ENCODE results near the gene TMOD3. TPM values are rescaled to one million over a fixed set of nuclear protein-coding genes. Genes with fewer than 3 reads are reported as not detected.
"Not testable (repeated sequence)": the region's sequence is repeated elsewhere in the genome, so short reads cannot be mapped to it uniquely, and the experiment has no call there.

The TMOD3 gene
- 40.9 TPM for total RNA-seq
- long read RNA-seq, full-length matches to known transcripts: 20 of 36 reads
- long read RNA-seq, partial matches to known transcripts: 6 of 36 reads
- long read RNA-seq, other reads (novel, unspliced or antisense): 10 of 36 reads

DNA sequence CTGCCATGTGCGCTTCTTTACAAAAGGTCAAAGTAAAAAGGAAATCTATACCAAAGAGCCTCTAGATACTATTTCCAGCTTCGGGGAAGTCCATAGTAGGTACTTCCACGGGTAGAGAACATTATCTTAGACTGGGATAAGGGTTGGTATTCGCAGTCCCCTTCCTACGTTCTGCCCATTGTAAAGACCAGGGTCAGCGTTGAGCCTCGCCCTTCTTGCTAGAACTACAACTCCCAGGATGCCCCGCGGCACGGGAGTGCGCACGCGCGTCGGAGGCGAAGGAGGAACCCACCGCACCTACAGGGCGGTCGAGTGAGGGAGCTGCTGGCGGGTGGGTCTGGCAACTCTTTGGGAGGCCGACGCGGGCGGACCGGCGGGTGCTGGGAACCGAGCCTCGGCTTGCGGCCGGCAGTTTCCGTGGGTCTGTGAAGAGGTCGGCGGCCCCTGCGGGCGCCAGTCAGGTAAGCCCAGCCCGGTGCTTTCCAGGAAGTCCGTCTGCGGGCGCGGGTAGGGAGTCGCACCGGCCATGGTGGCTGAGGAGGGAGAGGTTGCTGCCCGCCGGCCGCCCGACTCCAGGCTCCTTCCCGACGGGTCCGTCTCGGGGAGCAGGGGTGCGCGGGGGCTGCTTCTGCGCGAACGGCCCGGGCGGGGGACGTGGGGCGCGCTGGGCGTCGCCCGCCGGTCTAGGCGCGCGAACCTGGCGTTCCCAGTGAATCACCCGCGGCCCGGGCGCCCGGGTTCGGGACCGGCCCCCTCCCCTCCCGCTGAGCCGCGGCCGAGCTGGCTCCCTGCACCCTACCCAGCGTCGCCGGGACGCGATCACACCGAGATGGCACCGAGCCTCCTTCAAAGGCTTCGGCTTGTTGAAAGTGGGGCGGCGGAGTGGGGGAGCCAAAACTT, at the start of gene TMOD3:
Gene TMOD3 (plus strand): TSS at position 278 of the 900 bp plus-strand sequence. CDS start 33,232 bp downstream, outside the sequence.
- DNase-seq (ENCODE audit: low spot score): peak; percentile 99

DNA sequence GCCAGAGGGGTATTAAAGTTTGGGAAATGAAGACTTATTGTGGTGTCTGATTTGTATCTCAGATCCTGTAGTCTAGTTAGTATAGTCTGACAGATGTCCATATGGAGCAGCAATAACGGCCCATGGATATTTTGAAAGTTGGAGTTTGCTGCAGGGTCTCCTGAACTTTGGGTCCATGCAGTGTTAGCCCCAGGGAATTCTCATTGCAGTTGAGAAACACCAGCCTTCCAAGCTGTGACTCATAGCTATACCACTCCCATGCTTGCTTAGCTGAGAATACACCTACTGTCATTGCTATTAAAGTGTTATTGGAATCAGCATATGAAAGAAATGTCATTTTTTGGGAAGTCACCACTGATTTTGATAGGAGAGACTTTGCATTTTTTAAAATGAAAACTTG, 48.8 kb upstream of the TMOD3 start:
- DNase-seq (ENCODE audit: low spot score): no peak

DNA sequence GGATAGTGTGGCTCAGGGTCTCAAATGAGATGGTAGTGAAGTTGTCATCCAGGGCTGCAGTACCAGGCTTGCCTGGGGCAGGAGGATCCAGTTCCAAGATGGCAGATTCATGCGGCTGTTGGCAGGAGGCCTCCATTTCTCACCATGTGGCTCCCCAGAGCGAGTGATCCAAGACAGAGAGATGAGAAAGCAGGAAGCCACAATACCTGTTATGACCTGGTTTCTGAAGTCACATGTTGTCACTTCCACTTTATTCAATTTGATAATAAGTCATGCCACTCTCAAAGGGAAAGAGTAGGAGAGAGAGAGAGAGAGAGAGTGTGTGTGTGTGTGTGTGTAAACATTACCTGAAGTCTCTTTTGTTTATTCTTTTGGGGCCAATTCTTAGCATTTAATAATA, 47.9 kb upstream of the TMOD3 start:
- DNase-seq (ENCODE audit: low spot score): no peak

DNA sequence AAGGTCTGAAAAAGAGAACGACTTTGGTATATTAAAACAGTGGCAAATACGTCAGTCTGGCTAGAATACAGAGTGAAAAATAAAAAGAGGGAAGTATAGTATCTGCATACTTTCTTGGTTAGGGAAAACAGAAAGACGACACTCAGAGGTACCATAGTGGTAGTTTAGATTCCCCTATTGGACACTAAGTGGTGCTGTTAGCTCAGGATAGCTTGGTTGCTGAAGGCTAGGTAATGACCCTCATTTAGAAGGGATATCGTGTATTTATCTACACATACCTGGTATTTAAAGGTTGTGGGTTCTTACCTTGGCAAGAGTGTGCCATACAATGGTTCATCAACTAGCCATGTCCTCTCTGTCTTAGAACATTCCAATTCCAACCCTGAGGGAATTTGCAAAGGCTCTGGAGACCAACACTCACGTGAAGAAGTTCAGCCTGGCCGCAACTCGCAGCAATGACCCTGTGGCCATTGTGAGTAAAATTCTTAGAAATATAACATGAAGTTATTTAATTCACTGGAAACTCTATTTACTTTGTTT, 47.0 kb upstream of the TMOD3 start:
- DNase-seq (ENCODE audit: low spot score): no peak

DNA sequence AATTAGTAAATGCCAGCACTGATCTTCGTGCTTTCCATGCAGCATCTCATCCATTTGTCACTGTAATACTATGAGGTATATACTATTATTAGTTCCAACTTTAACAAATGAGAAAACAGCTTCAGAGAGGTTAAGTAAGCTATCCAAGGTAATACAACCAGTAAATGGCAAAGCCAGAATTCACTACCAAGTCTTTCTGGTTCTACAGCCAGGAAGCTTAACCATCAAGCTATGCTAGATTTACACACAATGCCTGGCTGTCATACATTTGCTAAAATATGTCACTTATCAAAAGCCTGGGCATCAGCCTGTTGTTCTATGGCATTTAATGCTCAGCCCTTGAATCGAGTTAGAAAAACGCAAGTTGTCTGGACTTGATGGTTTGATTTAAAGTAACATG, 45.5 kb upstream of the TMOD3 start:
- DNase-seq (ENCODE audit: low spot score): no peak

DNA sequence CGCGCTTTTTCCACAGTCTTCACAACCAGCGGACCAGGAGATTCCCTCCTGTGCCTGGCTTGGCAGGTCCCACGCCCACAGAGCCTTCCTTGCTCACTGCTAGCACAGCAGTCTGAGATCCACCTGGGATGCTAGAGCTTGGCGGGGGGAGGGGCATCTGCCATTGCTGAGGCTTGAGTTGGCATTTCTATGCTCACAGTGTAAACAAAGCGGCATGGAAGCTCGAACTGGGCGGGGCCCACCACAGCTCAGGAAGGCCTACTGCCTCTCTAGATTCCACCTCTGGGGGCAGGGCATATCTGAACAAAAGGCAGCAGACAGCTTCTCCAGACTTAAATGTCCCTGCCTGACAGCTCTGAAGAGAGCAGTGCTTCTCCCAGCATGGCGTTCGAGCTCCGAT, 42.3 kb upstream of the TMOD3 start:
- not testable (repeated sequence) for DNase-seq (ENCODE audit: low spot score)

DNA sequence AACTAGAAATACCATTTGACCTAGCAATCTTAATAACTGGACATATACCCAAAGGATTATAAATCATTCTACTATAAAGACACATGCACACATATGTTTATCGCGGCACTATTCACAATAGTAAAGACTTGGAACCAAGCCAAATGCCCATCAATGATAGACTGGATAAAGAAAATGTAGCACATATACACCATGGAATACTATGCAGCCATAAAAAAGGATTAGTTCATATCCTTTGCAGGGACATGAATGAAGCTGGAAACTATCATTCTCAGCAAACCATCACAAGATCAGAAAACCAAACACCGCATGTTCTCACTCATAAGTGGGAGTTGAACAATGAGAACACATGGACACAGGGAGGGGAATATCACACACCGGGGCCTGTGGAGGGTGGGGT, 37.0 kb upstream of the TMOD3 start:
- DNase-seq (ENCODE audit: low spot score): not testable (repeated sequence)

DNA sequence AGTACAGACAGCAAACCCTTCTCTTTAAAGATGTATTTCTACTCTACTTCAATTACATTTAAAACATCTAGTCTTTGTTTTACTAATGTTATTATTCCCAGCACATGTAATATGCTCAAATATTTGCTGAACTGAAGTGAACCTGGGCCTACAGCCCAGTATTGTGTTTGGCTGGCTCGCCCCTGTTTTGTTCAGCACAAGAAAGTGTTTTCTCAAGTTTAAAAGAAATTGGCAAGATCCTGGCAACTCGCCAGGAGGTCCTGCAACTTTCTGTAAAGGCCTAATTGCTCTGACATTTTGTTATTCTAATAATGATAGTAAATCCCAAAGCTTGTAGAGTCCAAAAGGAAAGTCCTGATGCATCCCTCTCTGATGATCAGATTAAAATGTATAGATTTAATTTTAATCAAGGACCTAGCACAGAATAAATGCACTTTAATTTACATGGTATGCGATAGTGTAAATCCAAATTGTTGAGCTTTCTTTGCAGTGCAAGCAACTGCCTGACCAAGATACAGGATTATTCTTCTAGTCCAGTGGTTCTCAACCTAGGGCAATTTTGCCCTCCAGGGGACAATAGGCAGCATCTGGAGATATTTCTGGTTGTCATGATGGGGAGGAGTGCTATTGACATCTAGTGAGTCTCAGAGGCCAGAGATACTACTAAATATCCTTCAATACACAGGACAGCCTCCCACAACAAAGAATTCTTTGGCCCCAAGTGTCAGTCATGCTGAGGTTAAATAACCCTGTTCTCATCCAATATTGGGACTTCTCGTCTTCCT, 35.7 kb upstream of the TMOD3 start:
- no peak for DNase-seq (ENCODE audit: low spot score)

DNA sequence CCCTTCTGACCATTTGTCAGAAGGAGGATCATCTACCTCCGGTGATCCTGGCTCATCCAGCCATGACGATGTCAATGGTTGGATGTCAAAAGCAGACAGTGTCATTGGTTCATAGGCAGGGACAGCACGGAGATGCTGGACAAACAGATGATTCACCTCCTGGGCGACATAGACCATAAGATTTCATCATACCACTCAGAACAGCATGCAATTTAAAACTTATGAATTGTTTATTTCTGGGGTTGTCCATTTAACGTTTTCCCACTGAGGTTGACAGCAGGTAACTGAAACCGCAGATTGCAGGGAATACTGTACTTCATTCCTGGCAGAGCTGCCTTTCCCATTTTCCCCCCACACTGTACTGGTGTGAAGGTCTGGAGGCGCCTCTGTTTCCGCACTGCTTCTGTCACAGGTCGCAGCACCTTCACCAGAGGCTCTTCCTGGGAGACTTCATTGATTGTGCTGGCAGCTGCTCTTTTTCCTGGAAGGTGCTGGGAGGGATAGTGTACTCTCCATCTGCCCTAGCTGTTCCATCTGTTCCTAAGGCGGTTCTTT, 32.5 kb upstream of the TMOD3 start:
- DNase-seq (ENCODE audit: low spot score): no peak

DNA sequence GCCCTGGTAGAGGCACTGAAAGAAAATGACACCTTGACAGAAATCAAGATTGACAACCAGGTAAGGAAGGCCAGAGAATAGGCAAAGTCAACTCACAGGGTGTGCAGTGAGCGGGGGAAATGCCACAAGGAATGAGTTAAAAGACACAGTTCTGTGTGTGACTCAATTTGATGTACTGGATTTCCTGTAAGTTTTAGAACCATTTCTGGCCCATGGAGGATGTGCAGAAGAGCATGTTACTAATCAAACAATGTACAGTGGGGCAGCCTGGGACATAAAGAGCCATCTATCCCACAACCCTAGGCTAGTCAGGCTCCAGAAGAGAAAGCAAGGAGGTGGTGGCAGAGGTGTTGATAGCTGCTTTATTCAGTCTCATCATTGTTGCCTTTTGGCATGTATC, 31.2 kb upstream of the TMOD3 start:
- DNase-seq (ENCODE audit: low spot score): no peak

DNA sequence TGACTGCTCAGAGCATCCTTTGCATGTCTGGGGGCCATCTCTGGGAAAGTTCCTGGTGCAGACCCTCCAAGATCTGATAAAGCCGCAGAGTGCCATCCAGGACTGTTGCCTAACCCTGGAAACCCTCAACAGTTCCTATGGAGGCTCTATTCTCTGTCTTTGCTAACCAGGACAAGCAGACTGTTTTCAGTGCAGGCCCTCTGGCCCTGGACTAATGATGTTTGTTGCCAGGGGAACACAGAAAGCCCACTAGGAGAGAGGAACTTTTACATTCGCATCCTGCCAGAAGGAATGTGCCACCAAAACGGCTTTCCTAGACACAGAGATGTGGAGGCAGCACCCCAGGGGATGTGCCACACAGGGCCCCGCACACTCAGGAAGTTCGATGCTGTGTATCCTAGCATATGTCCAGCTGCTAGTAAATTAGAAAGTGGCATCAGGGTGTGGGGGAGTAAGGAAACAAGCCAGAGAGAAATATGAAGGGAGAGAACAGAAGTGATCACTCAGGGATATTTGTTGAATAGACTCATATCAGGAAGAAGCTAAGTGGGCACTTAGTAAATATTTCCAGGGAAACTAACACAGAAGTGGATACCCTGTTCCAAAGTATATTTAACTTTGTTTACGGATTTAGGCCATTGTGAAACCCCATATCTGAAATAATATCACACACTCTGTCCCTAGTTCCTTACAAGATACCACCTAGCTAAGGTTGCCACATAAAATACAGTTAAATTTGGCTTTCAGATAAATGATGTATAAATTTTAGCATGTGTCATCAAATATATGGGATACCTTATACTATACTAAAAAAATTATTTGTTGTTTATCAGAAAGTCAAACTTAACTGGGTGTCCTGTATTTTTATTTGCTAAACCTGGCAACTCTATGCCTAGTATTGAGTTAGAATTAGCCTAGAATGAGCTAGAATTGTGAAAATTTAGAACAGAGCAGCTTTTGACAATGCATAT, 29.9 kb upstream of the TMOD3 start:
- no peak for DNase-seq (ENCODE audit: low spot score)

DNA sequence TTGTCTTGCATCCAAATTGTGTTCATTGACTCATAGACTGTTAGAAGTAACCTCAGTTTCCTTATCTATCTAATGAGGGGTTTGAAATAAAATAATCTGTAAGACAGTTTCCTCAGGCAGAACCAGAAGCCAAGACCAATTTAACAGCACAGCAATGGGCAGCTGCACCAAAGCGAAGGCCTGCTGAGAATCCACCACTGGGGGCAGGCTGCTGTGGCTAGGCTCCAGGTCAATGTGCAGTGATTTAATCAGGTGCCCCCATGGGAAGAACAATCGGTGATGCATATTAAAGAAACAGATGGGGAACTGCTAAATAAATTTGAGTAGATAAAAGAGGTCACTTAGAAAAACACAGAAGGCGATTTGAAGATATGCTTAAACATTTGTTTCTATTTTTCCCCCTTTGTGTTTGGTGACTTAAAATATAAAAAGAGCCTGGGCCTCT, 28.0 kb upstream of the TMOD3 start:
- no peak for DNase-seq (ENCODE audit: low spot score)

DNA sequence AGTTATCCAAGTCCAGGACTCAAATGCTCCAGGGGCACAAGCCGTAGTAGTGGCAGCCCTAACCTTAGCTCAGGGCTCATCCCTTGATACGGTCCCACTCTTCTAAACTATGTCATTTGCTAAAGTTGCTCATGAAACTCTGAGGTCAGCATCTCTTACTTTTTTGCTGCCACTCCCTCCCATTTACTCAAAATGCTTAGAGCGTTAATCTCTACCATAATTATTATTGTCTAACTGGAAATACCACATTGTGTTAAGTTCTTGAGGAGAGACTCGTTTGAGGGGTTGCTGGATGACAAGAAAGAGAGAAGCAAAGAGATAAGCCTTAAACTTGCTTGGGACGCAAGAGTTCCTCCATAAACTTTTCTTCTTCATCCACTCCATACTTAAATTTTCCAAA, 26.9 kb upstream of the TMOD3 start:
- no peak for DNase-seq (ENCODE audit: low spot score)

DNA sequence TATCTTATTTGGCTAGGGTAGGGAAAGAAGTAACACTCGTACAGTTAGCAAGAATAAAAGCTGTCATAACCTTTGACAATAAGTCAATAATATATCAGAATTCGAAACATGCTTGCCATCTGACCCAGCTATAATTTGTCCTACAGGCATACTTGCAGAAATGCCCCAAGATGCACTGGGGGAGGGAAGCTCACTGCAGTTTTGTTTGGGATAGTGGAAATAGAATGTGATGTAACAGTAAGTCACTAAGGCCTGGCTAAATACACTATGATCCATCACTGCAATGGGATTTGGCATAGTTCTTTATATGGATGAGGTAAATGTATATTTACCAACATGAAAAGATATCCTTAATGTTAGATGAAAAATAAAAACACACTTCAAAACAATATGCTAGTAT, 25.5 kb upstream of the TMOD3 start:
- DNase-seq (ENCODE audit: low spot score): no peak

DNA sequence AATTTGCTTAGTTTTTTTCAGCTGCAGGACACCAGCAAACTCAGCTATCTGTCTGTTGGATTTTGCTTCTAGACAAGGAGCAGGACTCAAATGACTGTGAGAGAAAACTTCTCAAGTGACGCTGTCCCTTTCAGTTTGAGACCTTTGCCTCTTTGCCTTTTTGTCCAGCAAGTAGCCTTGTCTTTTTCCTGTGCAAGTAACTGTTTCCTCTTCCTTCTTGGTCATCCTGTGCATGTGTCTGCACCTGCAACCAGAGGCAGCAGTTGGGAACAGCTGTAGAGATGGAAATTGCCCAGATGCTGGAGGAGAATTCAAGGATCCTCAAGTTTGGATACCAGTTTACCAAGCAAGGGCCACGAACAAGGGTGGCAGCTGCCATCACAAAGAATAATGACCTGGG, 23.3 kb upstream of the TMOD3 start:
- no peak for DNase-seq (ENCODE audit: low spot score)

DNA sequence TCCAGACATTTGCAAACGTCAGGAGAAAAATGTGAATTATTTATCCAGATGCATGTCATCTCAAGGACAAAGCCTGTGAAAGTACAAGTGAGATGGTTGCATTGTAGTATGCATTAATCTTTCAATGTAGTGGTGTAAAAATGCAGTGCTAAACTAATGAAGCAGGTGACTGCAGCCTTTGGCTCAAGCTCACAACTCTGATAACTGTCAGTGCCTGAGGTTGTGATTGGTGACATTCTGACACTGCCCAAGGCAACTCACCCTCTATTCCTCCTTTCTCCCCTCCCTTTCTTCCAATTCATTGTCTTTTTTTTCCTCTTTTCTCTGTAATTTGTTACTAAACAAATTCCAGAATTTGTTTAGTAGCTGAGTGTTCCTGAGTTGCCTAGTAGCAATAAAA, 20.0 kb upstream of the TMOD3 start:
- DNase-seq (ENCODE audit: low spot score): no peak

DNA sequence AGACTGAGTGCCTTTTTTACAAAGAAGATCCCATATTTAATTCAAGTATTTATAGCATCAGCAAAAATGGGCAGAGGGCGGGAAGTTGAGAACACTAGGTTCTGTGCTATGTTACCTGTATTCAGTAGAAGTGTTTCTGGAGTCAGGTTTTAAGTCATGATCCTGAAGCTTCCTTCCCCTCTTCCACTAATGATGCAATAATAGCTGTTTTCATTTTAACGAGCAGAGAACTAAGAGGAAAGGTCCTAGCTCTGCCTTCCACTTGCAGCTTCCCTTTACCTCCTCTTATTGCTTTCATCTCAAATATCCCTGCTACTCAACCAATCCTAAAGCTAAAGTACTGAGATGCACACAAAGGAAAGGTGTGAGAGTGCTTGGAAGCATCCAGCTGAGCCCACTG, 16.9 kb upstream of the TMOD3 start:
- DNase-seq (ENCODE audit: low spot score): no peak

DNA sequence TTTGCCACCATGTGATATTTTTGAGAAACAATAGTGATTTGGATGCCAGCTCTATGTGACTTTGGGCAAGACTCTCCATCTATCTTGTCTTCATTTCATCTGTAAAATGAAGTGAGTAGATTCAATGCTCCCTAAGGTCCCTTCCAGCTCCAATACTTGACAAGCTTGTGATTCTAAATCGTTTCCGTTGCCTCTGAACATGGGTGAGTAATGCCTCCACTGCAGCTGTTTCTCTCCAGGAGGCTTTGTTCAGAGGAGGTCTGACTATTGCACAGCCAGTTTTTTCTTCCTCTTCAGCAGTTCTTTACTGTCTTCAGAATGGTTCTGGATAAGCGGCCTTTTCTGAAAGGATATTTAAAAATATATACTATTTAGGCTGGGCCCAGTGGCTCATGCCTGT, 14.8 kb upstream of the TMOD3 start:
- no peak for DNase-seq (ENCODE audit: low spot score)

DNA sequence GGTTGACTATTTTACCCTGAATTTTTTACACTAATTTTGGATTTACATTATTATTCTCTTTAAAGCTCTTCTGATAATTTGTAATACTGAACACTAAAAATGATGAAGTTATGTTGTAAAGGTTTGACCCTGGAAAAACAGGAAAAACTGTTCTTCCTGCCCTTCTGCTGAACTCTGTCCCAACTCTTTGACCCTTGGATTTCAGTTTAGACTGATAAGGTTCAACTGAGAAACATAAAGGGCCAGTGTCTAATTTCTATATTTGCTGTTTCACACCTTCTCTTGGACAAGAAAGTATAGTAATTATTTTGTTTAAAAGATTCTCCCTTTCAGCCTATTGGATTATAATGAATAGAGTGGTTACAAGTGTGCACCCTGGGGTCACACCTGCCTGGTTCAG, 12.8 kb upstream of the TMOD3 start:
- DNase-seq (ENCODE audit: low spot score): no peak

DNA sequence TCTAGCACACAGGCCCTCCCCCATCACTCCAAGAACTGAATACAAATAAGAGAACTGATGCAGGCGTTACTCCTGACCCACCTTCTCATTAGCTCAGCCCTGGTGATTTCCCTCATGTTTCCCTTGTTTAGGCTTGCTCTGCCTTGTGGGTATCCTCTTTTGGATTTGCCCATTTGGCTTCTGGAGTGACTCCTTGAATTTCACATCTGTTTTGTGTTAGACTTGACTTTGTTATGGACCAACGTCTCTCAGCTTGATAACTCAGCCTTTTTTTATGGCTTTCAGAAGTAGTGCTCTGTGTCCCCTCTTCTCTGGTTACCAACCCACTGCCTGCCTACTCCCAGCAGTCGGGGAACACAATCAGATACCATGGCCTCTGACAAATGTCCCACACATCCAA, 11.3 kb upstream of the TMOD3 start:
- DNase-seq (ENCODE audit: low spot score): no peak
